Fibroblast of pulmonary artery (primary cell): ENCODE measurements around the gene NUP210L.

ENCODE experiments used
- DNase-seq: peaks from one replicate; pipeline ENCODE4 v3.0.0-alpha.2; 2010; ENCODE audit warnings: low read depth
- H3K4me3 ChIP-seq: replicated peaks from 2 replicates; pipeline ENCODE4 v1.5.1; 2011; ENCODE audit warnings: low read depth, mild to moderate bottlenecking, control low read depth, low read length, moderate library complexity
- TF ChIP-seq, protein P1 (sequence below): IDR thresholded peaks from 2 replicates; pipeline ENCODE4 v1.5.1; 2011; ENCODE audit warnings: mild to moderate bottlenecking, control low read depth, low read length, inconsistent platforms; ENCODE audit errors: missing control alignments

NUP210L gene

DNA sequence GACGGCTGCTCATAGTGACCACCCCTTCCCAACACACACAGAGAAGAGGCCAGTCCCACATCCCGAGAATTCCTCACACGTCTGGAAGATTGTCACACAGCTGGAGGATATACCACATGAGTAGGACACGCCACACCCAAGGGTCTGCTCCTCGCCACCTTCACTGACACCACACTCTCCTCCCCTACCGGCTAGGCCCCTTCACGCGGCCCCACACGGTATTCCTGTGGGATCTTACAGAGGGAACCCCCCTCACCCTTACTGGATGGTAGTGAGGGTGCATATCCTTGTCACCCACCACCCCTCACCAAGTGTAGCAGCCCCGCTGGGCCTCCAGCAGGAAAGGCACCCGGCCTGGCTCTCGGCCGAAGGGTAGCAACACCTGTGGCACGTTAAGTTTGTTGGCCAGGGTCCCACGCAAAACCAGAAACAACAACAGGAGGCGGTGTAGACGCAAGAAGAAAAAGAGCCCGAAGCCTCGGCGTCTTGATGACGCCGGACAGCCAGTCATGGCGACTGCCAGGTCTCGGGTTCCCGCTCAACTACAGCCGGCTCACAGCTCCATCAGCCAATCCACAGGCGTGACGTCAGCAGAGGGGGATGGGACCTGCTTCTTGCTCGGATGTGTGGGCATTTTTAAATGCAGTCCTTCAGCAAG is at the start of gene NUP210L:
NUP210L (minus strand) TSS at position 540 of the 658 bp plus-strand sequence.
- TF ChIP-seq, protein P1, sequence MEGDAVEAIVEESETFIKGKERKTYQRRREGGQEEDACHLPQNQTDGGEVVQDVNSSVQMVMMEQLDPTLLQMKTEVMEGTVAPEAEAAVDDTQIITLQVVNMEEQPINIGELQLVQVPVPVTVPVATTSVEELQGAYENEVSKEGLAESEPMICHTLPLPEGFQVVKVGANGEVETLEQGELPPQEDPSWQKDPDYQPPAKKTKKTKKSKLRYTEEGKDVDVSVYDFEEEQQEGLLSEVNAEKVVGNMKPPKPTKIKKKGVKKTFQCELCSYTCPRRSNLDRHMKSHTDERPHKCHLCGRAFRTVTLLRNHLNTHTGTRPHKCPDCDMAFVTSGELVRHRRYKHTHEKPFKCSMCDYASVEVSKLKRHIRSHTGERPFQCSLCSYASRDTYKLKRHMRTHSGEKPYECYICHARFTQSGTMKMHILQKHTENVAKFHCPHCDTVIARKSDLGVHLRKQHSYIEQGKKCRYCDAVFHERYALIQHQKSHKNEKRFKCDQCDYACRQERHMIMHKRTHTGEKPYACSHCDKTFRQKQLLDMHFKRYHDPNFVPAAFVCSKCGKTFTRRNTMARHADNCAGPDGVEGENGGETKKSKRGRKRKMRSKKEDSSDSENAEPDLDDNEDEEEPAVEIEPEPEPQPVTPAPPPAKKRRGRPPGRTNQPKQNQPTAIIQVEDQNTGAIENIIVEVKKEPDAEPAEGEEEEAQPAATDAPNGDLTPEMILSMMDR = no peak
- peak; percentile 65 for DNase-seq
- H3K4me3 ChIP-seq = no peak within 1 kb of the TSS

DNA sequence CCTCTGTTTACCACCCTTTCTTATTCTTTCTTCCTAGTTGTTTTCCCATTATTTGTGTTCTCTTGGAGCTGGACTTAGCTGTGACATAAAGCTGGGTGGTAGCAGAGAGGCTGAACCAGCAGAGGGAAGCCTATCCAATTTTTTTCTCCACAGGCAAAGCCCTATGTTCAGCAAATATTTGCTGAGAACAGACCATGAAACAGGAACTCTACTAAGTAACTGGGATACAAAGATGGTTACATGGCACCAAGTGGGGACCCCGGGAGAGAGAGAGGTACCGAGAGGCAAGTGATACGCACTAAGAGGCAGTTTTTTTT is 44.6 kb upstream of the NUP210L start:
- TF ChIP-seq, protein P1 = peak; percentile 25
- no peak overlapping the region for H3K4me3 ChIP-seq

DNA sequence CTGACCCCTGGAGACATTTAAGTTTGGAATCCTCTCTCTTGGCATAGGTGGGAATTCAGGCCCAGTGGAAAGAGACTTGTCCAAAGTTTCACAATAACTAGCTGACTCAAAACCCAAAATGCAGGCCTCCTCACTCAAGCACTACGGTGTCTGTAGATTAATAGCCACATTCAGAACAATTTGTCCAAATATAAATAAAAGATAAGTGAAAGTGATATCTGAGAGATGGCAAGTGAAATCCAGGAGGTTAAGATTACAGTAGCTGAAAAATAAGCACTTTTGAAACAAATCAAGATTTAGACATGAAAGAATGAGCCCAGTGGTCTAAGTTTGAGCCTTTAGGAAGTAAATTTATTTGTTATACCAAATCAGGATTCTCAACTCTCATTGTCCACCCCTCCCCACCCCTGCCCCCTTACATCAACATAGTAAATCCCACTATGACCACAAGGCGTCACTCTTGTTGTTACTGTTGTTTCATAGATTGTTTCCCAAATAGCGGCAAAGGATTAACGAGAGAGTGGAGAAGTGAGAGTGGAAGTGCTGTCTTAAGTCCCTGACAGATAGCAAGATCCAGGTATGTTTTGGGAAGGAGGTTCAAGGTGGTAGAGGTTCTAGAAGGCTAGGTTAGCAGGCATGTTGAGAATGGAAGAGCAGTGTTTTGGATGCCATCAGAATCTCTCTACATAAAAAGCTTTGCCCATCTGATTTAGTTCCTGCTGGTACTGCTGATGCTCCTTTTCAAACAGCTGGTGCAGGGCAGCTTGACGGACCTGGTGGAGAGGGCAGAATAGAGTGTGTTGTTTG is 44.1 kb upstream of the NUP210L start:
- TF ChIP-seq, protein P1 = peak; percentile 56
- H3K4me3 ChIP-seq = no peak overlapping the region
- DNase-seq = peak; percentile 81

More for the DNA sequence above, 44.6 kb upstream of the NUP210L start:
- DNase-seq = no peak

DNA sequence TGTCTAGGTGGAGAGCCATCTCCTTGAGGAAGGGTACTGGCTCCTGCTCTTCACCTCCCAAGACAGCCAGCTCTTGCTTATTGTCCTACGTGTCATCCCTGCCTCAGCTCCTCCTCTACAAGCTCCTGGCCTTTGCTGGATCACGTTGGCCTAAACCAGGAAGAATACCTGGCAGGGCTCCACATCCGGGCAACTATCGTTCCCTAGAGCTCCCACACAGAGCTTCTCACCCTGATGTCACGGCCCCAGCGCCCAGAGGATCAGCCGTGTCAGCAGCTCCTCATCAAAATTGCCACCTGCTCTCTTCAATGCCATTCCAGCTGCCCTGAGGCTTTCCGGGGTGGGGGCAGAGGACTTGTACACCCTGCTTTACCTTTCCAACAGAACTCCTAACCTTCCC is 38.9 kb upstream of the NUP210L start:
- TF ChIP-seq, protein P1 = no peak
- no peak overlapping the region for H3K4me3 ChIP-seq
- peak; percentile 49 for DNase-seq

DNA sequence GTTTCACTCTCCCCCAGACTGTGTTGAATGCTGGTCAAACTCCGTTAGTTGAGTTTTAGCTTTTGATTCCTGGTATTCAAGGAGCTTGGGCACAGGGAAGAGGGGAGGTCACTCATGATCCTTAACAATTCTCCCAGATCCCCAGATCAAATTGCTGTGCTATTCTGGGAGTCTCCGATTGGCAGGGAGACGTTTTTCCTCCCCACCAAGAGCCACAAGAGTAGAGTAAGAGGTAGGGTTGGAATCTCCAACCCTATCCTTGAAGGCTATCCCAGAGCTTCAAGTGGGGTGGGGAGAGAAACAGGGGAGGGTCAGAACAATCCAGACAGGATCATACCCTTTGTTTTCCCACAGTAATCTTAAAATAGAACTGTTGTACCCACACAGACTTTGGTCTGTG is 37.6 kb upstream of the NUP210L start:
- TF ChIP-seq, protein P1 = no peak
- no peak for DNase-seq
- H3K4me3 ChIP-seq = no peak overlapping the region

DNA sequence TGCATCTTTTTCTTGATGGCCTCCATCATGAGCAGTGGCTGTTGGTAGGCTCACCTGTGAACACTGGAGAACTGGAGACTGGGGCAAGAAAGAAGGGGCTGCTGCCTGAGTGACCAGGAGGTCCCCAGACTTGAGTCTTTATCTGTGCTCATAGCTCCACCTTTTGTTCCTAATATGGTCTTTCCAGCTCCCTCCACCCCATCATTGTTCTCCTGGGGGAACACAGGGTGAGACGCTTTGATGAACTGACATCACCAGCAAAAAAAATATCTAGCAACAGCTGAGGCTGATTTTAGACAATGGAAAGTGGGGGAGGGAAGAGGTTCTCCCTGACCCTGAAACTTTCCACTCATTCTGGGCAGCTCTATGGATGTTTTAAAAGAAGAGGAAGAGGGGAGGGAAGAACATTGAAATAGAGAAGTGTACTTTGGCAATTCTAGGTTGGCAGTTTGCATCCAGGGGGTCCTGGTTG is 37.2 kb upstream of the NUP210L start, which contains the start of gene TPM3:
TPM3 (minus strand) TSS at position 111 of the 472 bp plus-strand sequence; CDS start at position 29, 82 bp downstream.
- peak; percentile 90 for DNase-seq
- TF ChIP-seq, protein P1 = no peak
- peak within 1 kb of the TSS; percentile 3 for H3K4me3 ChIP-seq
